ENCODE measurements around the gene SLC38A10.
"Not testable (repeated sequence)": the region's sequence is repeated elsewhere in the genome, so short reads cannot be mapped to it uniquely, and the experiment has no call there.

Gene SLC38A10

DNA sequence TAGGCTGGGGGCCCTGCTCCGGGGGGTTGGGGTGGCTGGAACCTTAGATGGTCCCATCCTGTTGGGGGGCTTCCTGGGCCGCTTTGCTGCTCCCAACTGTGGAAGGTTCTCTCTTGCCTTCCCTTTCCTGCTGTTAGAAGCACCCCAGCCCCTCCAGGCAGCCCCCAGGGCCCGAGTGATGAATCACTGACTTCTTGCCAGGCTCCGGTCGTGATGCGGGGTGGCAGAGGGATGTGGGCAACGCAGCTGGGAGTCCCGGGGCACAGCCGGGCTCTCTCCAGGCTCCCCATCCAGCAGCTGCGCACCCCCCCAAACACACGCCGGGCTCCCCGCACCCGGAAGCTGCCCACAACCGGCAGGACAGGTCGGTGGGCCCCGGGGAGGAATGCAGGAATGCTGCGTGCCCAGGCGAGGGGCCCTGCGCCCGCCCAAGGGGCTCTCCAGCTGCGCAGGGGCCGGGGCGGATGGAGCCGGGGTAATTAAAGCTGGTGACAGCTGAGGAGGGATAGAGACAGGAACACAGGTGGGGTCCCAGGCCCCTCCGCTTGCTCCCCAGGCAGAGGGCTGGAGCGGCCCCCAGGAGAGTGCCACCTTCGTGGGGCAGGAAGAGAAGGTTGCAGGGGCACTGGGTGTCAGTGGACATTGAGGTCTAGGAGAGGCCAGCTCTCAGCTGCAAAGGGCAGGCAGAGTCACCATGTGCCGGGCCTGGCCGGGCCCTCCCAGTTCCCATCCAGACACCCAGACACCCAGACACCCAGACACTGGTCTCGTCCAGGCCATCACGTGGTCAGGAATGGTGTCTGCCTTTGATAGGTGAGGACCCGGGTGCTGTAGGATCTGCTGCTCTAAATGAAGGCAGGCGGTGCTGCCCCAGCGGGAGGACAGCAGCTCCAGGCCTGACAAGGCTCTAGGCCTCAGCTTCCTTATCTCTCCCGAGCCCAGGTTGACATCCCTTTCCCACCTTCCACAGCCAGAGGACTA is 15.0 kb upstream of the SLC38A10 start:
- Histone ChIP-seq H3K9me3 (ENCODE audit: control insufficient read depth, insufficient read depth, low read depth, low read length) (no peaks in the 10 kb centered on the region), H3K4me1 (ENCODE audit: control insufficient read depth, insufficient read depth, low read length) (peaks cover 21% of the 10 kb centered on the region), H3K27ac (ENCODE audit: low read depth, low read length) (no peak overlapping the region), H3K36me3 (ENCODE audit: control insufficient read depth, insufficient read depth, low read length) (no peaks in the 10 kb centered on the region), H3K9ac (ENCODE audit: low read length) (no peak overlapping the region), H3K4me3 (ENCODE audit: low read depth, low read length) (no peak overlapping the region), H3K27me3 (ENCODE audit: control insufficient read depth, insufficient read depth, low read length) (no peaks in the 10 kb centered on the region)

DNA sequence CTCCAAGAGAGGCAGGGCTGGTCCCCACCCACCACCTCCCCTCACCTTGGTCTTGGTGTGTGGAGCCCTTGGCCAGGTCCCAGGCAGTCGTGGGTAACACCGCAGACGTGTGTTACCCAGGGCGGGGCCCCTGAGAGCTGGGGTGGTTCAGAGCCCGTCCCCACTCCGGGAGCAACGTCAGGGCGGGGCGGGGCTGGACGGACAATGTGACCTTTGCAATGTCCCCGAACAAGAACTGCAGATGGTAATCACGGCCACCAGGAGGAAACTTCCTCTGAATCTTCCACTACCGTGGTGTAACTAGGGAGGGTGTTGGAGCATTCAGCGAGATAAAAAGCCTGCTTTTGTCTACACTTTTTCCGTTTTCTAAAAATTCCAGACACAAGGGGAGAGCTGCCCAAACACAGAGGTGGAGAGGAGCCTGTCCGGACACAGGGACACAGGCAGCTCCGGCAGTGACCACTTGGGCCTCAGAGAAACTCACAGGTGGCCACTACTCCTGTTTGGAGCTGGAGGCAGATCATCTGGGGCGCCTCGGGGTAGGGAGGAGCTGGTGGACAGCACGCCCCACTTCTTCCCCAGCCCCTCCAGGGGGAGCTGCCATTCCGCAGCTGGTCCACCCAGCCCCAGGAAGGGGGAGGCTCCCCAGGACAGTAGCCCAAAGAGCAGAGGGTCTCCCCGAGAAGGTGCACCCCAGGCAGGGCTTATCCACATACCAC is 14.2 kb upstream of the SLC38A10 start:
- peaks cover 21% of the 10 kb centered on the region for H3K4me1 ChIP-seq (ENCODE audit: control insufficient read depth, insufficient read depth, low read length)
- no peak overlapping the region for H3K4me3 ChIP-seq (ENCODE audit: low read depth, low read length)
- no peak overlapping the region for H3K27ac ChIP-seq (ENCODE audit: low read depth, low read length)
- no peak overlapping the region for H3K9ac ChIP-seq (ENCODE audit: low read length)
- no peaks in the 10 kb centered on the region for H3K36me3 ChIP-seq (ENCODE audit: control insufficient read depth, insufficient read depth, low read length)
- no peaks in the 10 kb centered on the region for H3K9me3 ChIP-seq (ENCODE audit: control insufficient read depth, insufficient read depth, low read depth, low read length)
- H3K27me3 ChIP-seq (ENCODE audit: control insufficient read depth, insufficient read depth, low read length) = no peaks in the 10 kb centered on the region

DNA sequence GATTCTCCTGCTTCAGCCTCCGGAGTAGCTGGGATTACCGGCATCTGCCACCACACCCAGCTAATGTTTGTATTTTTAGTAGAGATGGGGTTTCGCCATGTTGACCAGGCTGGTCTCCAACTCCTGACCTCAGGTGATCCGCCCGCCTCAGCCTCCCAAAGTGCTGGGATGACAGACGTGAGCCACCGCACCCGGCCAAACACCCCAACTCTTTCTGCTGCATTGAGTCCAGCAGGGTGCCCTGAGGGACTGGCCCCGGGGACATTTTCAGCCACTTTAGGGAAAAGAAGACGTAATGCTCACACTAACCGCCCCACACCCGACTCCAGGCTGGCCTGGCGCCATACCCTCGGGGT is 13.7 kb upstream of the SLC38A10 start:
- not testable (repeated sequence) for H3K9ac ChIP-seq (ENCODE audit: low read length); H3K27ac ChIP-seq (ENCODE audit: low read depth, low read length)

DNA sequence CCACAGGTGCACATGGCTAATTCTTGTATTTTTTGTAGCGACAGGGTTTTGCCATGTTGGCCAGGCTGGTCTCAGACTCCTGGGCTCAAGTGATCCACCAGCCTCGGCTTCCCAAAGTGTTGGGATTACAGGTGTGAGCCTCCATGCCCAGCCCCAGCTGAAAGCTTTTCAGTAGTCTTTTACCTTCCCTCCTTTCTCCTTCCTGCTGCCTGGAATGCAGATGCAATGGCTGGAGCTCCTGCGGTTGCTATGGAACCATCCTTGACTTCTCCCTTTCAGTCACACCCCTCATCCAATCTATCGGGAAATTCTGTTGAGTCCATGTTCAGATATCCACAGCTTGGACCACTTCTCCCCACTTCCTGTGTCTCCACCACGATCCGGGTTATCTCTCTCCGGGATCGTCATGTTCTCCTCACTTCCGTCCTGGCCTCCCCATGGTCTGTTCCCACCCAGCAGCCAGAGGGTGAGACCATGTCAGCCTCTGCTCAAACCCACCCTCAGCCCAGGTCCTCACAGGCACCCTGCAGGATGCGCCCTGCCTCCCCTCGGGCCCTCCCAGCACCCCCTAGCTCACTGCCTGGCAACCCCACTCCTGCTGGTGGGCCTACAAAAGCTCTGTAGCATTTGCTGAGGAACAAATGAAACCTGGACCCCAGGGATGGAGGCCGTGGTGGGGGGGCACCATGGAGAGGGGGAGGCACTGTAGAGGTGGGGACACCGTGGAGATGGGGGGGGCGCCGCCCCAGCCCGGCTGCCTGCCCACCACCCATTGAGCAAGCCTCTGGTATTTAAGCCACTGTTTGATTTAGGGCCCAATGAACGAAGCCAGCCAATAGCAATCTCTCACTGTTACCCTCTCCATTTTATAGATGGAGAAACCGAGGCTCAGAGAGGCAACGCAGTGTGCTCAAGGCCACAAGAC is 12.8 kb upstream of the SLC38A10 start:
- no peak overlapping the region for H3K9ac ChIP-seq (ENCODE audit: low read length)
- H3K27ac ChIP-seq (ENCODE audit: low read depth, low read length) = no peak overlapping the region
- H3K4me1 ChIP-seq (ENCODE audit: control insufficient read depth, insufficient read depth, low read length) = peaks cover 21% of the 10 kb centered on the region
- H3K9me3 ChIP-seq (ENCODE audit: control insufficient read depth, insufficient read depth, low read depth, low read length) = no peaks in the 10 kb centered on the region
- H3K4me3 ChIP-seq (ENCODE audit: low read depth, low read length) = no peak overlapping the region
- no peaks in the 10 kb centered on the region for H3K36me3 ChIP-seq (ENCODE audit: control insufficient read depth, insufficient read depth, low read length)
- H3K27me3 ChIP-seq (ENCODE audit: control insufficient read depth, insufficient read depth, low read length) = no peaks in the 10 kb centered on the region

More for the DNA sequence above, 13.7 kb upstream of the SLC38A10 start:
- not testable (repeated sequence) for H3K36me3 ChIP-seq (ENCODE audit: control insufficient read depth, insufficient read depth, low read length); H3K27me3 ChIP-seq (ENCODE audit: control insufficient read depth, insufficient read depth, low read length); H3K9me3 ChIP-seq (ENCODE audit: control insufficient read depth, insufficient read depth, low read depth, low read length); H3K4me3 ChIP-seq (ENCODE audit: low read depth, low read length)
- peaks cover 21% of the 10 kb centered on the region for H3K4me1 ChIP-seq (ENCODE audit: control insufficient read depth, insufficient read depth, low read length)

DNA sequence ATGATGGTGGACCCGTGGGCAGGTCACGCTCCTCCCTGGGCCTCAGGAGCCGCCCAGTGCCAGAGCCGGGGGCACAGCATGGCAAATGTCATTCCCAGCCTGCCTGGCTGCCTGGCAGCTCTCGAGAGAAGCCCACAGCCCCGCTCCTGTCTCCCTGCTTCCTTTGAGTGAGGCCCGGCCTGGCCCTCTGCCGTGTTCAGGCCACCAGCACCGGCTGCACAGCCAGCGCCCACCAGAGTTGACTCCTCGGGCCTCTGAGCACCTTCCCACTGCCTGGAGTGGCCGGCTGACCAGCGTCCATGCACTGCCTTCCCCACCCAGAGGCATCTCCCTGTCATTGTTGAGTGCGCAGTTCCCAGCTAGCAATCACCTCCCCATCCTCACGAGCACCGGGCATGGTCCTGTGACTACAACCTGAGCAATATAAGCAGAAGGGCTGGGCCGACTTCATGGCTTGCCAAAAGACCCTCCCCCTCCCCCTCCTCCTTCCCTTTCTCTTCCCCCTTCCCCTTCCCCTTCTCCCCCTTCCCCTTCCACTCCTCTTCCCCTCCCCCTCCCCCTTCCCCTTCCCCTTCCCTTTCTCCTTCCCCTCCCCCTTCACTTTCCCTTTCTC is 11.9 kb upstream of the SLC38A10 start:
- no peaks in the 10 kb centered on the region for H3K27me3 ChIP-seq (ENCODE audit: control insufficient read depth, insufficient read depth, low read length)
- peaks cover 18% of the 10 kb centered on the region for H3K4me1 ChIP-seq (ENCODE audit: control insufficient read depth, insufficient read depth, low read length)
- H3K9ac ChIP-seq (ENCODE audit: low read length) = no peak overlapping the region
- H3K36me3 ChIP-seq (ENCODE audit: control insufficient read depth, insufficient read depth, low read length) = no peaks in the 10 kb centered on the region
- no peak overlapping the region for H3K4me3 ChIP-seq (ENCODE audit: low read depth, low read length)
- no peaks in the 10 kb centered on the region for H3K9me3 ChIP-seq (ENCODE audit: control insufficient read depth, insufficient read depth, low read depth, low read length)
- no peak overlapping the region for H3K27ac ChIP-seq (ENCODE audit: low read depth, low read length)

DNA sequence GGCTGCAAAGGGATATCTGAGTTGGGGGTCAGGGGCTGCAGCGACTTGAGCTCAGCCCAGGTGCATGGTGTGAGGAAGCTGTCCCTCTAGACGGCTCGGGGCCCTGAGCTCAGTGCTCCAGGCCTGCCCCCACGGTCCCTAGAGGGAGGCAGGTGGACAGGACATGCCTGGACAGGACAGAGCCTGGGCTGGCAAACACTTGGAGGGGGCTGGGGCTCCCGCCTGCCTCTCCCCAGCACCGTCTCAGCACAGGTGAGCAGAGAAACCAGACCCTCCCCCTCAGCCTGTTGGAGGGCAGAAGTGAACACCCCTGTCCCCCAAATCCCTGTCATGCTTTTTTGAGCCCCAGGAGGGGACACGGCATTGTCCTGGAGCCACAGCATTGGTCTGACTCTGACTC is 11.4 kb upstream of the SLC38A10 start:
- Histone ChIP-seq H3K36me3 (ENCODE audit: control insufficient read depth, insufficient read depth, low read length) (no peaks in the 10 kb centered on the region), H3K4me1 (ENCODE audit: control insufficient read depth, insufficient read depth, low read length) (peaks cover 21% of the 10 kb centered on the region), H3K4me3 (ENCODE audit: low read depth, low read length) (no peak overlapping the region), H3K9me3 (ENCODE audit: control insufficient read depth, insufficient read depth, low read depth, low read length) (no peaks in the 10 kb centered on the region), H3K9ac (ENCODE audit: low read length) (no peak overlapping the region), H3K27me3 (ENCODE audit: control insufficient read depth, insufficient read depth, low read length) (no peaks in the 10 kb centered on the region), H3K27ac (ENCODE audit: low read depth, low read length) (no peak overlapping the region)

DNA sequence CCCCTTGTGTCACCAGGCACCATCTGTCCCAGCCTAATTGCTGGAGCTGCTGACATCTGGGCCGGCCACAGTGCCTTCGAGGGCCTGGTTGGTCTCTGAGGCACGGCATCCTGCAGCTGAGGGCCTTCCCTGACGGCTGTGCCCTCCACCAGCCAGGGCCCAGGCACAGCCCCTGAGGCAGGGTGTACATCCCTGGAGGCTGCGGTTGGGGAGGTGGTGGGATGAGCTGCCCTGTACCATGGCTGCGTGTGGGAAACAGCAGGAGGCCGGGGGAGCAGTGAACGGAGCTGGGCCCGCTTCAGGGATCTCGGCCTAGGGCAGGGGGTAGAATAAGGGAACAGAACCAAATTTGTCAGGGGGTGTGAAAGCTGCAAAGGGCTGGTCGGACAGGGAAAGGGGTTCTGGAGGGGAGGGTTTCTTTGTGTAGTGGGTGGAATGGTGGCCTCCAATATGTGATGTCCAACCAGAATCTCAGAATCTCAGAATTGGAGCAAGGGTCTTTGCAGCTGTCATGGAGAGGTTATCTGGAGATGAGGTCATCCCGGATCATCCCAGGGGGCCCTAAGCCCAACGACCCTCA is 10.0 kb upstream of the SLC38A10 start:
- Histone ChIP-seq H3K4me3 (ENCODE audit: low read depth, low read length) (no peak overlapping the region), H3K4me1 (ENCODE audit: control insufficient read depth, insufficient read depth, low read length) (peaks cover 18% of the 10 kb centered on the region), H3K9me3 (ENCODE audit: control insufficient read depth, insufficient read depth, low read depth, low read length) (no peaks in the 10 kb centered on the region), H3K27me3 (ENCODE audit: control insufficient read depth, insufficient read depth, low read length) (no peaks in the 10 kb centered on the region), H3K36me3 (ENCODE audit: control insufficient read depth, insufficient read depth, low read length) (no peaks in the 10 kb centered on the region), H3K27ac (ENCODE audit: low read depth, low read length) (no peak overlapping the region), H3K9ac (ENCODE audit: low read length) (no peak overlapping the region)

DNA sequence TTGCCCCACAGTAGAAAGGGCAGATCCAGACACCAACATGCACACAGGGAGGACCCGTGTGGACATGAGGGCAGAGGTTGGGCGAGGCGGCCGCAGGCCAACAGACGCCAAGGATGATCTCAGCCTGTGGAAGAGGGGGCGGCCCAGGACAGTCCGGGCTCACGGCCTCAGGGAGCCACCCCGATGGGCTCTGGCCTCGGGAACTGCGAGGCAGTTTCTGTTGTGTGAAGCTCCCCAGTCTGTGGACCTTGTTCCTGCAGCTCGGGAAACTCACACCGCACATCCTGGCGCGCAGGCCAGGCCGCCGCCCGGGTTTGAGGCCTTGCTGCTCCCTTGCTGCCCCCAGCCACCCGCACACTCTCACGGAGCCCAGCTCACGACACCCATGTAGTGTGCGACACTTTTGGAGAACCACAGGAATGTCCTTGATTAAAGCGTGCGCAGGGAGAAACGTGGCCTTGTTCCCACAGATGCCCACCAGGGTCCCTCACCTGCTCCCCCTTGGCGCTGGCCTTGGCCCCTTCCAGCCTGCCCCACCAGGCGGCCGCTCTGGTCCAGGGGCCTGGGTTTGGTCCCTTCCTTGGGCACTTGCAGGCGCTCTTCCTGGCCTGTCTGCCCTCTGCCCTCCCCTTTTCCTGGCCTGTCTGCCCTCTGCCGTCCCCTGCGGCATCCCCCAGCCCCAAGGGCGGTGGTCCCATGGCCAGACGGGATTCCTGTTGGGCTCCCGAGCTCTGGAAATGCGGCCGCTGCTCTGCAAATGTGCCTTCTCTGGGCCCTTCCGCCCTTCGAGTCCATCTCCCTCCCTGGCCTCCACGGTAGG is 9.3 kb upstream of the SLC38A10 start:
- no peaks in the 10 kb centered on the region for H3K27me3 ChIP-seq (ENCODE audit: control insufficient read depth, insufficient read depth, low read length)
- H3K4me3 ChIP-seq (ENCODE audit: low read depth, low read length) = no peak overlapping the region
- H3K9ac ChIP-seq (ENCODE audit: low read length) = no peak overlapping the region
- no peak overlapping the region for H3K27ac ChIP-seq (ENCODE audit: low read depth, low read length)
- H3K4me1 ChIP-seq (ENCODE audit: control insufficient read depth, insufficient read depth, low read length) = peaks cover 11% of the 10 kb centered on the region
- H3K9me3 ChIP-seq (ENCODE audit: control insufficient read depth, insufficient read depth, low read depth, low read length) = no peaks in the 10 kb centered on the region
- H3K36me3 ChIP-seq (ENCODE audit: control insufficient read depth, insufficient read depth, low read length) = no peaks in the 10 kb centered on the region

DNA sequence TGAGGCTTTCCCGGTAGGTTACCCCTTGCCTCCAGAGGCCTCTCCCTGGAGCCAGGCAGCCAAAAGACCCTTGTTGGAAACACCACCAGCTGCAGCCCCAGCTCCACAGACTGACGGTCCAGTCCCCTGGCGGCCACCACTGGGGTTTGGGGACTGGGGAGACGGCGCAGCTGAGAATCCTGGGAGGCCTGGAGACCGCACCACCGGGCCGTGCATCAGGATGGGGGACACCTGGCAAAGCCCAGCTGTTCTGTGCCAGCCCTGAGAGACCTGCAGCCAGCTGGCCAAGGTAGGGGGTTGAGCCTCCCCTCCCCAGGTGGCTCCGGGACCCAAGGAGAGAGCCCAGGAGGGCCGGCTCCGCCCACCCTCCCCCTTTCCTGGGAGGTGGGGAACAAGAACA is 8.3 kb upstream of the SLC38A10 start:
- H3K4me1 ChIP-seq (ENCODE audit: control insufficient read depth, insufficient read depth, low read length) = peaks cover 5% of the 10 kb centered on the region
- H3K9ac ChIP-seq (ENCODE audit: low read length) = no peak overlapping the region
- H3K27me3 ChIP-seq (ENCODE audit: control insufficient read depth, insufficient read depth, low read length) = no peaks in the 10 kb centered on the region
- no peak overlapping the region for H3K4me3 ChIP-seq (ENCODE audit: low read depth, low read length)
- no peaks in the 10 kb centered on the region for H3K9me3 ChIP-seq (ENCODE audit: control insufficient read depth, insufficient read depth, low read depth, low read length)
- H3K36me3 ChIP-seq (ENCODE audit: control insufficient read depth, insufficient read depth, low read length) = no peaks in the 10 kb centered on the region
- H3K27ac ChIP-seq (ENCODE audit: low read depth, low read length) = no peak overlapping the region

All from HUES6 (cell line).